ENCODE data around the gene NGDN.

The NGDN gene

DNA sequence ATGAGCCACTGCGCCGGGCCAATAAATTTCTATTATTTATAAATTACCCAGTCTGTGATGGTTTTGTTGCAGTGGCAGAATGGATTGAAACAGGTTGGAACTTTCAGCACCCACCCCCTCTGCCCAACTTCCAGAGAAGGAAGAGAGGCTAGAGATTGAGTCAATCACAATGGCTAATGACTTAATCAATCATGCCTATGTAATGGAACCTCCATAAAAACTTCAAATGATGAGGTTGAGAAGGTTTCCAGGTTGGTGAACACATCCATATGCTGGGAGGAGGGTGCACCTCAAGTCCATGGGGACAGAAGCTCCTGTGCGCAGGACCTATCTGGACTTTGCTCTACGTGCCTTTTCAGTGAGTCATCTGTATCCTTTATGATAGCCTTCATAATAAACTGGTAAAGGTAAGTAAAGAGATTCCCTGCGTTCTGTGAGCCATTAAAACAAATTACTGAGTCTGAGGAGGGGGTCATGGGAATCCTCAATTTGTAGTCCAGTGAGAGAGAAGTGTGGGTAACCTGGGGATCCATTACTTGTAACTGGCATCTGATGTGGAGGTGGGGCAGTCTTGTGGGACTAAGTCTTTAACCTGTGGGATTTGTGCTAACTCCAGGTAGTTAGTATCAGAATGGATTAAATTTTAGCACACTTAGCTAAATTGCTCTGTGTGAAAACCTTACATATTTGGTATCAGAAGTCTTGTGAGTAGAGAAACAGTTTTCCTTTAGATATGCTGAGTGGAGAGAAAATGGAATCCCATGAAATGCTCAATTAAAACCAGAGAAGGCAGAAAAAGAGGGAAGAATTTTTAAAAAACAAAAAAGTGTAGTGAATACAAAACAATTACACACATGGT, 11.7 kb upstream of the NGDN start:
- DNase-seq (ENCODE audit: low read depth): no peak
- H3K4me3 ChIP-seq (ENCODE audit: low read depth, low read length): no peak overlapping the region

DNA sequence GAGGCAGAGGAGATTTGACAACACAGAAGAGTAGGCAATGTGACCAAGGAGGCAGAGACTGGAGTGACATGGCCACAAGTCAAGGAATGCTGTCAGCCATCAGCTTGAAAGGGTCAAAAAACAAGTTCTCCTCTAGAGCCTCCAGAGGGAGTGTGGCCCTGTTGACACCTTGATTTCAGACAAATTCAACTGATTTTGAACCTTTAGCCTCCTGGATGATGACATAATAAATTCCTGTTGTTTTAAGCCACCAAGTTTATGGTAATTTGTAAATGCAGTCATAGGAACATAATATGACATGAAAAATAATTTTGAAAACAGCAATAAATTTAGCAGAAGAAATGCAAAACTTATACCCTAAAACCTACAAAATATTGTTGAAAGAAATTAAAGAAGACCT, 8.5 kb upstream of the NGDN start:
- no peak overlapping the region for H3K4me3 ChIP-seq (ENCODE audit: low read depth, low read length)
- no peak for DNase-seq (ENCODE audit: low read depth)

DNA sequence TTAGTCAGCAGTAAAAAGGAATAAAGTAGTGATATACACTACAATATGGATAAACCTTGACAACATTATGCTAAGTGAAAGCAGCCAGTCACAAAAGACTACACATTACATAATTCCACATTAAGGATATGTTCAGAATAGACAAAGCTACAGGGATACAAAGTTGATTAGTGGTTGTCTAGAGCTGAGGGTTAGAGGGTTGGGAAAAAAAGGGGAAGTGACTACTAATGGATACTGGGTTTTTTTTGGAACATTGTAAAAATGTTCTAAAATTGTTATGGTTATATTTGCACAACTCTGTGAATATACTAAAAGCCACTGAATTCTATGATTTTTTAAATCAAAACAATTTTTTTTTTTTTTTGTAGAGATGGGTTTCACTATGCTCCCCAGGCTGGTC, 4.8 kb upstream of the NGDN start:
- H3K4me3 ChIP-seq (ENCODE audit: low read depth, low read length): no peak overlapping the region
- no peak for DNase-seq (ENCODE audit: low read depth)

DNA sequence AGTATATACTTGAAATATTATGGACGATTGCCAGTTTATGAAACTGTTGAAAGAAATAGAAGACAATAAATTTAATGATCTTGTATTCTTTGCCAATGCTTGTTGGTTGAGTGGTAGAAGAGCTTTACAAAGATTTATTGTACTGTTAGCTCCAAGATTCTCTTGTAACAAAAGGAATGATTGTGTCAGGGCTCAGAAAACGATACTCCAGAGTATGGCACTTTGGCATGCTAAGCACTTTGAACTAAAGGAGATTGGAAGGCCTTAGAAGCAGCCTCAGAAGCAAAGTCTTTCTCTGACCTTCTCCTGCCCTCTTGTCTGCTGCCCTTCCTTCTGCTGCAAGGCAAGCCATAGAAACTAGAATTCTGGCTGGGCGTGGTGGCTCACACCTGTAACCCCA, 4.2 kb upstream of the NGDN start:
- no peak overlapping the region for H3K4me3 ChIP-seq (ENCODE audit: low read depth, low read length)
- no peak for DNase-seq (ENCODE audit: low read depth)

DNA sequence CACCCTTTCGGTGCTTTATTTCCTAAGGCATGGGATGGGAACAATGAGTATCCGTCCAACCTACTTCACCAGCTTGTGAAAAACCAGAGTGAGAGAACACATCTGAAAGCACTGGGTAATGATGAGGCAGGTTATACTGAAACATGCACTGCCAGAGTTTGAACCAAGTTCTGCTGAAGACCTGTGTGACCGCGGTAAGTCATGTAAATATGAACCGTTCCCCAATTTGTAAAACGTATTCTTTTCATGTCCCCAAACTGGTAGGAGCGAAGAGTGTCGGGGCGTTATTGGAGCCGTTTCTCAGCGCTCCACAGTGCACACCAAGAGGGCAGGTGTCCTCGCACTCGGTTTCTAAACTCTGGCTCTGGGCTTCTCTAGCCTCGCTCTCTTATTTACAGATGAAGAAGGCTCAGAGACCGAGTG, 788 bp upstream of the NGDN start:
- peak overlapping the region; percentile 49 for H3K4me3 ChIP-seq (ENCODE audit: low read depth, low read length)
- no peak for DNase-seq (ENCODE audit: low read depth)

DNA sequence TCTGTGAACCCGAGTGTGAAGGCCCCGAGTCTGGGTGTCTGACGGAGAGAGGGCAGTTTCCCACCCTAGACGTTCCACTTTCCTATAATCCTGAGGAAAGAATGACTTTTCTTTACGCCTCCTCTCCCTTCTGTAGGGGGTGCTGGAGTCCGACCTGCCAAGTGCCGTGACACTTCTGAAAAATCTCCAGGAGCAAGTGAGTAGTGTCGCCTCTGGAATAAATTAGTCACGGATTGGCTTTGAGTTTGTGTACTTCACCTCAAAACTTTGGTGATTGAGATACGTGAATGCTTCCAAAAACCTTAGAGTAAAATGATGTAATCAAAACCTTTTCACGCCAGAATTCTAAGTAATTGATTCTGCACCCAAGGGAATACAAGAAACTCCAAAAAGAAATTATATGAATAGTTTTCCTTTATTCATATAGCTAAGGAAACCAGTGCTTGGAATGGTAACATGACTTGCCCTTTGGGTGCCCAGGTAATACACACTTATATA, 452 bp downstream of the NGDN start:
- H3K4me3 ChIP-seq (ENCODE audit: low read depth, low read length): peak overlapping the region; percentile 99
- no peak for DNase-seq (ENCODE audit: low read depth)

DNA sequence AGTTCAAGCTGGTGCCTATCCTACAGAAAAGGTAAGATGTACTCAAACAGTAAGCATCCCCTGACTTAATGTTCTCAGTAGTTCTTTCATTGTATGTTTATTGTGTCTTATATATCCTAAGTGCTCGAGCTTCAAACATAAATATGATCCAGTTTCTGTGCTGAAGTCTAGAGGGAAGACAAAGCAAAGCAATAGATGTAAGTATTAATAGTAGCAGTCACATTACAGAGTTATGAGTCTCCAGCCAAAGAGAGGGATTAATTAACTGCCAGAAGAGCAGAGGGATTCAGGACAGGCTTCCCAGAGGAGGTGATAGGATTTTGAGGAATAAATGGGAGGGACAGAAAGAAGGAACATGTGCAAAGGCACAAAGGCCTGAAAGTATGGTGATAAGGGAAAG, 1.4 kb downstream of the NGDN start:
- H3K4me3 ChIP-seq (ENCODE audit: low read depth, low read length): no peak overlapping the region

DNA sequence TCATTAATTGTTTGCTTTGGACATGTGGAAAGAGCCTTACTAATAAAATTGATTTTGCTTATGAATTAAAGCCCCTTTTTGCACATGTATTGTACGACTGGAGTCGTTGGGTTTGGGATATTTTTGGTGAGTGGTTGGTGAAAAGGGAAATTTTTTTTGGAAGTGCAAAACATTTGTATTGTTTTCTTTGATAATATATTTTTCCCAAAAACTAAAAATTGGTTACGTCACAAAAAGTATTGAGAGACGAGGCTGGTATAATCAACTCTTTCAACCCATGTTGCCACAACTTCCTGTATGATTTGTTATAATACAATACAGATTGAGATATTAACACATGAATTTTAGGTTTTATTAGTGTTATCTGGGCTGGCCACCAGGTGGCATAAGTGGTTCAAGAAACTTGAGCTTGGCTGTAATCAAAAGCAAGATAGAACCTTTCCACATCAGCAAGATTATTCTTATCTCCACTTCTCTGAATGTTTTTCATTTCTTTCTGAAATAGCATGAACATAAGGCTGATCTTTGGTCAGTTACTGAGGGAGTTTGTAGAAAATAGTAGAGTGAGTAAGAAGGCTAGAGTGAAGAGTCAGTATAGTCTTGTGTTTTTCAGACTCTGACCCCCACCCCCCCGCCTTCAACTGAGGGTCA, 8.7 kb downstream of the NGDN start:
- peak; percentile 11 for DNase-seq (ENCODE audit: low read depth)
- H3K4me3 ChIP-seq (ENCODE audit: low read depth, low read length): no peak overlapping the region

More for the DNA sequence above, 1.4 kb downstream of the NGDN start:
- no peak for DNase-seq (ENCODE audit: low read depth)

DNA sequence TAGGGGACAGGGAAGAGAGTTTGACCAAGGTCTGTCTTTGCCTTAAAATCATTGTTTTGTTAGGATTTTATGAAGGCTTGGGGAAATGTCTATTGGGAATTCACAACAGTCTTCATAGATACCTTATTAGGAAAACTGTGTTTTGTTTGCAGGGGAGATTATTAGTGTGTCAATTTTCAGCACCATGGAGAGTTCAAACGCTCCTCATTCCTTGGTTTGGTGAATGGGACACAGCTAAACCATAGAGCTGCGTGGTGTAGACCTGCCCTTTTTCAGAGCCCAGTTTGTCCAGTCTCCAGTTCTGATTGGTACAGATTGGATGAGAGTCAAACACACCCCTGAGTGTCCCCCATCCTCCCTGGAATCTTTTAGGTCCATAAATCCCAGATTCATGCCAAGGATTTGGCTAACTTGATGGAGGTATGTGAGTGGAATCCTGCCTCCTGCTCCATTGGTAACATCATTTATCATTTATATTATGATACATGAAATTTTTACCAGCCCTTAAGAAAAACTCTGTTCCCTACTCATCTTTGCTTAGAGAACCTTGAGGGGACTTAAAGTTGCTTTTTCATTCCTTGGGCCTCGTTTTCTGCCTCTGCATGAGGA, 12.0 kb downstream of the NGDN start:
- no peak for DNase-seq (ENCODE audit: low read depth)
- H3K4me3 ChIP-seq (ENCODE audit: low read depth, low read length): no peak overlapping the region

DNA sequence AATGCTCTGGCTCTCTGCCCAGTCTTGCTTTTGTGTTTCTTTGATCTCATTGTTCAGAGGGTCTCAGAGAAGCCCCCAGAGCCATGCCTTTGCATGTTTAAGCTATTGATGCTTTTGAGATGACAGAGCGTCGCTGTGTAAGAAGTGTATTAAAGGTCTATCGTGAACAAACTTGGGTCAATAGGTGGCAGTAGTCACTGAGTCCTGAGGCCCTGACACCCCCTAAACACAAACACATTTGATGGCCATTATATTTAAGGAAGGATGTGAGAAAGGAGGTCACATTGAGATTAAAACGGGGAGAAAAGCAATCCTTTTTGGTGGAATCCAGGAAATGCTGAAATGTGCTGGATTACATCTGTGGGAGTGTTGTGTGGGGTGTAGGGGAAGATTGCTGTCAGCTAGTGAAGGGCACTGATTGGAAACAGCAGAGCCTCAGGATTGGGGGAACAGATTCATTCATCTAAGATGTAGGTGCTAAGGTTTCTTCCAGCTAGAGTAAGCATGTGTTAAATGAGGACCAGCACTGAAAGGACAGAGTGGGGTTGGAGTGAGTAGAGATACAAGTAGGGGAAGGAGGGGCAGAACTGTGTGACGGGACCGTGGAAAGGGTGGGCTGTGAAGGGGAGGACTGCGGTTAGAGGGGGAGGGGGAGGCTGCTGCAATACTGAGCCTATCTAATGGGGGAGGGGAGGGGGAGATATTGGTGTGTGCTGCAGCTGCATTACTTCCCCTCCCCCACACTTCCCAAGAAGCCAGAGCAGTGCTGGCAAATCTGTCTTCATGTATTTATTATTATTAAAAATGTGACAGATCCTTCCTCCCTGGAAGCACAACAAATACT, 12.7 kb downstream of the NGDN start:
- no peak overlapping the region for H3K4me3 ChIP-seq (ENCODE audit: low read depth, low read length)
- no peak for DNase-seq (ENCODE audit: low read depth)

DNA sequence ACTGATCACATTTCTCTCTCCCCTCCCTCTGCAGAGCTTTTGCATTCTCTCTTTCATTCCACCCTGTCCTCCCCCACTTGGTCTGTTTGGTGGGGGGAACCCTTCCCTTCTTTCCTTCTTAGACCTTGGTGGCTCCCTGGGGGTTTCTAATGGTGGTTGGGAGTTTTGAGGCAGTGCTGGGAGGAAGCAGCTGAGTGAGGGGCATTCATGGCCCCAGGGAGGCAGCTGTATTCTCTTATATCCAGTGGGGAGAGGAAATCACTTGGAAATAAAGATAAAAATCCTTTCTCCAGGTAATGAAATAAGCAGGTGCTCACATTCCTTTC, 13.3 kb downstream of the NGDN start:
- H3K4me3 ChIP-seq (ENCODE audit: low read depth, low read length): no peak overlapping the region
- no peak for DNase-seq (ENCODE audit: low read depth)

DNA sequence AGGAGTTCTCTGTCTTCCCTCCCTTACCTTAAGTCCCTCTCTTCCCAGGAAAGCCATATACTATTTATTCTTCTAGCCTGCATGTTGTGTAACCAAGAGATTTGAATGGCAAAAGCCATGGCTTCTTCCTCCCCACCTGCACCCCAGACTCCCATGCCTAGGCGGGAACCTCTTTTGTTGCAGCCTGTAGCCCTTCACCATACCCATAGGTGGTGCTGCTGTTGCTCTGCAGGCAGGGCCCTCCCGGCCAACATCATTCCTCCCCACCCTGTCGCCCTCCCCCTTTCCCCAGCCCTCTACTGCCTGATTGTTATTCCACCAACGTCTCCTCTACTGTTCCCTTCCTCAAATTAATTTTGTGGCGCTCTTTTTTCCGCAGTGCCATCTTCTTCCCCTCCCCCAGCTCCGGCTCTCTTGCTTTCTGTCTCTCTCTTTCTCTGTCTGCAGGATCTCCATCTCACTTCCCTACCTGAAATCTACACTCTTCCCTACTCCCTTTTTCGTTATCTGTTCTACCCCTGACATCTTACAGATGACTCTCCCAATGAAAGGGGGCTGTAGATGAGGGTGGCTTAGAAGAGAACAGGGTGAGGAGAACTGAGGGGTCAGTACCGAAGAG, 13.8 kb downstream of the NGDN start:
- no peak for DNase-seq (ENCODE audit: low read depth)
- H3K4me3 ChIP-seq (ENCODE audit: low read depth, low read length): no peak overlapping the region

DNA sequence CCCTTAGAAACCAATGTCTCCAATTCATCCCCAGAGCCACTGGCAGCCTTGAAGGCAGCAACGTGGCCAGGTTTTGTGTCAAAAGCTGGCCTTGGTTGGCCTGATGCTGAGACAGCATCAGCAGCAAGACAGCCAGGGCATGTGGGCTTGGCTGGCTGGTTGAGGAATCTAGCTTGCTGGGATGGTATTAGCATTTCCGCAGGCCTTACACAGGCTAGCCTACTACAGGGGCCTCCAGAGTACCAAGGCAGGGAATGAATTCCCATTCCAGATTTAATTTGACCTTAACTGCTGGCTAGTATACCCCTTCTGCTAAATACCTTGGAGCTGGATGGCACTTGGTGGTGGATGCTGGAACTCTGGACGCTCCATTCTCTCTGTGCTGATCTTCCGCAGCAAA, 15.8 kb downstream of the NGDN start:
- no peak for DNase-seq (ENCODE audit: low read depth)
- H3K4me3 ChIP-seq (ENCODE audit: low read depth, low read length): no peak overlapping the region

DNA sequence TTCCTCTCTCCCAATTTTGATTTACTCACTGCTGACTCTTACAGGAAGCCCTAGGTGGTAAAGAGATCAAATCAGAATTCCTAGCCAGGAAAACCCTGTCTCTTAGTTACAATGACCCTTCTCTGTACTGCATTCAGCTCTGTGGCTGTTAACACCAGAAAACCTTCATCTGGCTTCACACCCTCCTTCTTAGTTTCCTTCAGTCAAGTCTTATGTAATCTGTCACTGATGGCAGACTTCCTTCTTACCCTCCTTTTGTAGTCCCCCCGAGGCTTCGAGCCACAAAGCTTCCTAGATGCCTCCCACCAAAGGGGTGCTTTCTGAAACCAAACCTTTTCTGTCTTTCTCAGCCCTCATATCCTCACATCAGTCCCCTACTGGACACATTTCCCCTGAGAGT, 16.5 kb downstream of the NGDN start:
- no peak for DNase-seq (ENCODE audit: low read depth)
- no peak overlapping the region for H3K4me3 ChIP-seq (ENCODE audit: low read depth, low read length)

DNA sequence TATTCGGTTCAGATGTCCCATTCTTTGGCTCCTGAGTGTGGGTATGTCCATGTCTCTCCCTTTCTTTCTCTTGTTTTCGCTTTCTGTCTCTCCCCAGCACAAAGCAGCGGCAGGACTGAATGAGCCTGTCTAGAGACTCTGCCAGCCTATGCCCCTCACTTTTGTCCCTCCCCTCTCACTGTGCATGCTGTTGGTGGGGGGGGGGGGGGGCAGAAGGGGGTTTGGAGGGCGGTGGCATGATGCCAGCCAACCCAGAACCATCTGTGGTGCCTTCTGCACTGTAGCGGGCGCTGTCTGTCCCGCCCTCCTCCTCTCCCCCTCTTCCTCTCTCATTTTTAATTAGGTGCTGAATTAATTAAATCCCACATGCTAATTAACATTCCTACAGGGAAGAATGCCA, 17.7 kb downstream of the NGDN start:
- DNase-seq (ENCODE audit: low read depth): no peak
- H3K4me3 ChIP-seq (ENCODE audit: low read depth, low read length): no peak overlapping the region

DNA sequence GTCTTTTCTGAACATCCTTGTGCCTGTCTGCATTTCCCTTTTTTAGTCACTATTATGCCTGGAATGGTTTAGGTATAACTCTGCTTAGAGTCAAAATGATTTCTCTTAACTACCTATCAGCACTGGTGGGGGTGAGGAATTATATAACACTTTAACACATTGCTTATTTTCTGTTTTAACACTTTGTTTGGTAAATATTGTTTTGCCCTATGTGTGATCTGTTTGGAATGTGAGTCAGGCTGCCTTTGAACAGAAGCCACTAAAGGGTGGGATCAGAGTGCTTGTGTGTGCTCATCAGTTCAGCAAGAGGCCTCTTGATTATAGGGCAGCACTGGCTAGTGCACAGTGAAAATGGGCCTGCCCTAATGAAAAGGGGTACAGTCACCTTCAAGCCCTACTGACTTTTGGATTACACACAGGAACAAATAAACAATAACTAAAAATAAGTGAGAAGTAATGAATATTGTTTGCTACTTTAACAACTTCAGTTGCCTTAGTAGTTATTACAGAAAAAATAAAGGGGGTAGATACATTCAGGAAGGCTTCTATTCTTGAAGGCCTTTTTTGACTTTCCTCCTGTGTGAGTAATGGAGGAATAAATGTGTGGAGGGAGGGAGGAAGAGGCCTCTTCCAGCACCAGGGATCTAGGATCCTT, 23.2 kb downstream of the NGDN start:
- H3K4me3 ChIP-seq (ENCODE audit: low read depth, low read length): no peak overlapping the region
- no peak for DNase-seq (ENCODE audit: low read depth)

DNA sequence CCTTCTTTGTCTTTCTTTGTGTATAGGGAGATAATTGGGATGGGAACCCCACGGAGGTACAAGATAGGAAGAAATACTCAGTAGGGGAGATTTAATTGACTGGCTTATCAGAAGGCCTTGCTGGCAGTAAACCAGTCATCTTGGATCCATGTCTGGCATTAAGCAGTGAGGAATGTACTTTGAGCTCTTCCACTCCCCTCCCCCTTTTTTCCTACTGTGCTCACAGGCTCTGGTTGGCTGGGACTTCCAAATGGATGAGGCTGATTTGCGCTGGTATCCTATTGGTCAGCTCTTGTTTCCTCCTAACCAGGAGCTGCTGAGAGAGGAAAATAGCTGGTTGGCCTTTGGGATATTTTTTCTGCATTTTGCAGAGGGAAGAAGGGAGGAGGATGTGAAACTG, 24.7 kb downstream of the NGDN start:
- DNase-seq (ENCODE audit: low read depth): peak; percentile 1
- H3K4me3 ChIP-seq (ENCODE audit: low read depth, low read length): no peak overlapping the region

DNA sequence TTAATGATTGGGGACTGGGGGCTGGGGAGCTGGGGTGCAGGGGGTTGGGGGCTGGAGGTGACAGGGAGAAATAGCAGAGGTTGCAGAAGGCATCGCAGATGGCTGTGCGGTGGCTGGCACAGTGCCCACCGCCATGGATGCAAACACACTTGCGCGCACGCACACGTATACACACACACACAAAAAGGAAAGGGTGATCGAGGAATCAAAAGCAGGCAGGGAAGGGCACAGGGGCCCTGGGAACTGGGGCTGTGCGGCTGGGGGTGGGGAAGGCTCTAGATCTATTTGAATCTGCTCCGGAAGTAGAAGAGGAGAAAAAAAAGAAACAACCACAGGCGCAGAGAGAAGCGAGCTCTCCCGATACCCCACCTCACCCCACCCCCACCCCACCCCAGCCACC, 42.7 kb downstream of the NGDN start:
- no peak for DNase-seq (ENCODE audit: low read depth)
- H3K4me3 ChIP-seq (ENCODE audit: low read depth, low read length): no peak overlapping the region
